SIG-M5 (cell line): Measurements from ENCODE around the gene SF3B5.
"Not testable (repeated sequence)": the region's sequence is repeated elsewhere in the genome, so short reads cannot be mapped to it uniquely, and the experiment has no call there.

ENCODE experiments used
- DNase-seq: peaks from one replicate; lab custom pipeline; 2025; lab: John Stamatoyannopoulos, UW

The SF3B5 gene

DNA sequence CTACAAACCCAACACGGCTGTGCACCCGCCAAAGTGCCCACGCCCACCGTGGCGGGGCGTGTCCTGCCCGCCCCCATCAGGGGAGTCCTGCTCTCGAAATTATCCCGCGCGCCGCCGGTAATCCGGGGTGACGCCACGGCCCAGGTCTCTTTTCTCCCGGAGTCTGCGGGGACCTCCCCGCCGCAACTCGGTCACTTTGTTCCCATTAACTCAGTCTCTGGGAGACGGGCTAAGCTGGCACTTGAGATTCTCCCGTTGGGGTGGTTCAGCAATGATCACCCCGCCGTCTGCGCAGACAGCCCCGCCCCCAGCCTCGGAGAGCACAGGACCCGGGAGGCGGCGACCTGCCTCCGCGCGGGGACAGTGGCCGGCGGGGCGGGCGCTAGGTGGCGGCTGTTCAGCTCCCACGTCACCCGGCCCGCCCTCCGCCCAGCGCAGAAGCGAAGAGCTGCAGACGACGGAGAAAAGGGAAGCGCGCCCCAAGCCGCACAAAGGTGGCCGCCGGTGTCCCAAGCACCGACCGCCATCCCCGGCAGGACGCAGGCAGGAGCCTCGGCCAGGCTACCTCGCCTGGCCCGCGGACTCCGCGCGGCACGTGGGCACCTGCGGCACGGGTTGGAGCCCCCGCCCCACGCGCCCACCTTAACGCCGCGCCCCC lies 31.5 kb downstream of the SF3B5 start:
- DNase-seq, result peak; percentile 48

DNA sequence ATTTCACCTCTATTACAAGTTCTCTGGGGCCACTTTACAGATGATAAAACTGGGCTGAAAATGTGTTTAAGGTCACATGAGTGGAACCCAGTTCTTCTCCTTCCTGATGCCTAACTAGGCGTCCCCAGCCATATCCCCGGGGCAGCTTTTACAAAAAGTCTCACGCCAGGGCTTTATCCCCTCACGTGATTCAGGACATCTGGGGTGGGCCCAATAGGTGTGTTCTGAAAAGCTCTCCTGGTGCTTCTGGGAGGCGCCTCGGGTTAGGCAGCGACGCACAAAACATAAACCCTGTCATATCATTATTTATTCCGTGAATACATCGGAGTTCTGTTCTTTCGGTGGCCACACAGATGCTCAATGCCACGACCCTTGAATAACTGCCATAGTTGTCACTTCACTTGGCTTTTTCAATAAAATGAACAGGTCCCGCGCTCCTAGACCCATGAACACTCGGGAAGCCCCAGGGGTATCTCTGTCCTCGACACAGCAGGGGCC lies 32.1 kb downstream of the SF3B5 start:
- DNase-seq, result no peak

DNA sequence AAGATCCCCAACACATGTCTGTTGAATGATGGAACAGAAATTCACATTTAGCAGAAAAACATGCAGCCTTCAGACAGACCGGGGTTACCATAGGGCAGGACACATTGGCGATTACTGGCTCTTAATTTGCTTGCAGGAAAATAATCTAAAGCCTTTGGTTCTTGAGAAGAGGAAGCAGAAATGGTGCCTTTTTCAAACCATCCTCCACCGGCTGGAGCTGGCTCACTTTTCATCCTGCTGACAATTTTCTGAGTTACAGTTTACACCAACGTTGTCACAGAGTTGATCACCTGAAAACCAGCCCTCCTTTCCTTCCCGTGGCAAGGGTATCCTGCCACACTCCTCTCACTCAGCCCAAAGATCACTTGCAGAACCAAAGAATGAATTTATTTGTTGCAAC lies 32.6 kb downstream of the SF3B5 start:
- DNase-seq, result no peak

DNA sequence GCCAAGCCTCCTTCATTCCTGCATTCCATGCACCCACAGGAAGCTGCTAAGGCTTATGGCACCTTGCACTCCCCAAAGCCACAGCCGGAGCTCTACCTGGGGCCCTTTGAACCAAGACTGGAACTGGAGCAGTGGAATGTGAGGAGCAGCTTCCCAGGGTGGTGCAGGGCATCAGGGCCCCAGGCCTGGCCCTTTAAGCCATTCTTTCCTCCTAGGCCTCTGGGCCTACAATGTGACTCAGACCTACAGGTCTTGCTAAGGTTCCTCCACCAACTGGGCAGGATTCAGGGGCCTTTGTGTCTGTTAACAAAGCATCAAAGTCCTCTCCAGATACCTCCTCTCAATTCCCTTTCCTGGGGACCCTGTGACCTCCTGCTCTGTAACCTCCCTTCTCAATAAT lies 36.2 kb downstream of the SF3B5 start:
- DNase-seq, result no peak

DNA sequence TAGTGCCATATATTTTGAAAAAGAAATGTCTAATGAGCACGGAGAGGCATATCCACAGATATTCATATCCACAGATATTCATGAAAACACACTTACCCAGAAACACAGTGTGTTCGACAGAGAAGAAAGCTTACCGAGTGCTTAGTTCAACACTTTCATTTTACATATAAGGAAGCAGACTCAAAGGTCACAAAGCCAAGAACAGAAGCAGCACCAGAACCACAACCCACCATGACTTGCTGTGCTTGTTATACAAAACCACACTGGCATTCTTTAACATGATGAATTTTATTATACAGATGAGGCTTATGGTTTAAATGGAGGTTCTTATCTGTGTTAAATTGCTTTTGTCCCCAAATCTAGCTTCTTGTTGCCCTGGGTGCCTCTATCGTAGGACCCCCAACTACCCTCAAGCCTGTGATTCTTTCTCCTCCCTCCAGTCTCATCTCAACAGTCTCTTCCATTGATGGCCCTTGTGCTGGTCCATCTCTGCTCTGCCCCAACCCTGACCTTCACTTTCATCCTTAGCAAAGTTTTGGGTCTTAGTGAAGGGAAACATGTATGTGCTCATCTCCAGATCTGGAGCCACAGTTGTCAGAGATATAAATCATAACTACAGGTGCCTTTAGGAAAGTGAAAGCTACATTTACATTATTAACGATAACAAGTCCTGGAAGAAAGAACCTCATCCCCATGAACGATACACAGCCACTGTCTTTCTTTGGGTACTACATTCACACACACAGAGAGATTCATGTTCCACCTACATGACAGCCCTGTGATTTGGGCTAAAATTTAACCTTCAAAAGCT lies 40.0 kb downstream of the SF3B5 start:
- DNase-seq, result no peak

DNA sequence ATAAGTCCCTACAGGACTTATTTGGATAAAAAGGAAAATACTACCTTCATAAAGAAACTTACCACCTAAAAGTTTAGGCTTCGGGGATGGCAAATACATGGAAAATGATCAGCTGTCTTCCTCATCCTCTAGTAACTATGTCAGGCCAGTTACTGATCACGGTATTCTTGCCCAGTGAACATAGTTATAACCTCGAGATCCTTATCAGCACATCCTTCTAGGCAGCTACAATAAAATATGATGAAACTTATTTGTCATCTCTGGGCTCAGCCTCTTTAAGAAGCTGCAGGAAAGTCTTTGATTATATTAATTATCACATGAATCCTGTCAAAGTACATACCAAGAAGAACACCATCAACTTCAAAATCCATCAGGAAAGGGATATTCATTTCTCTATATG lies 41.8 kb downstream of the SF3B5 start:
- no peak for DNase-seq

DNA sequence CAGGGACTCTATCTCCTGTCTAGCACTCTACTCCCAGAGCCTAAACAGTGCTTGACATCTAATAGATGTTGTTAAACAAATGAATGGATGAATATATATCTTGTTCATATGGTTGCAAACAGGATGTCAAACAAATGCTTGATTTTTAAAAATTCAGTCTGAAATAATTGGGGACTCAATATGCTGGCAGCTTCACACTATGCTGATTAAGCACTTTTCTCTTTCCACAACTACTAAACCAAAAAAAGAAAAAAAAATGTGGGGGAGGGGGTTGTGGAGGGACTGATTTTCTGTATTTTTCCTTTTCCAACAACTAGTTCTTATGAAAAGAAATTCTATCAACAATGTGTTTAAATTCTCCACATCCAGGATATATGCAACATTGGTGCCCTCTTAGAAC lies 42.9 kb downstream of the SF3B5 start:
- DNase-seq, result no peak

DNA sequence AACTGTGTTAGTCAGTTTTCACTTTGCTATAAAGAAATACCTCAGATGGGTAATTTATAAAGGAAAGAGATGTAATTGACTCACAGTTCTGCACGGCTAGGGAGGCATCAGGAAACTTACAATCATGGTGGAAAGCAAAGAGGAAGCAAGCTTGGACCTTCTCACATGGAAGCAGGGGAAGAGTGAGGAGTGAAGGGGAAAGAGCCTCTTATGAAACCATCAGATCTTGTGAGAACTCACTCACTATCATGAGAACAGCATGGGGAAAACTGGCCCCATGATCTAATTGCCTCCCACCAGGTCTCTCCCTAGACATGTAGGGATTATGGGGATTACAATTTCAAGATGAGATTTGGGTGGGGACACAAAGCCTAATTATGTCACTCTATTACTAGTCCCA lies 46.0 kb downstream of the SF3B5 start:
- DNase-seq, result no peak

DNA sequence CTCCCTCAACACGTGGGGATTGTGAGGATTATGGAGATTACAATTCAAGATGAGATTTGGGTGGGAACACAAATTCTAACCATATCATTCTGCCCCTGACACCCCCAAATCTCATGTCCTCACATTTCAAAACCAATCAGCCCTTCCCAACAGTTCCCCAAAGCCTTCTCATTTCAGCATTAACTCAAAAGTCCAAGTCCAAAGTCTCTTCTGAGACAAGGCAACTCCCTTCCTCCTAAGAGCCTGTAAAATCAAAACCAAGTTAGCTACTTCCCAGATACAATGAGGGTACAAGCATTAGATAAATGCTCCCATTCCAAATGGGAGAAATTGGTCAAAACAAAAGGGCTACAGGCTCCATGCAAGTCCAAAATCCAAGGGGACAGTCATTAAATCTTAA lies 47.7 kb downstream of the SF3B5 start:
- DNase-seq, result no peak

DNA sequence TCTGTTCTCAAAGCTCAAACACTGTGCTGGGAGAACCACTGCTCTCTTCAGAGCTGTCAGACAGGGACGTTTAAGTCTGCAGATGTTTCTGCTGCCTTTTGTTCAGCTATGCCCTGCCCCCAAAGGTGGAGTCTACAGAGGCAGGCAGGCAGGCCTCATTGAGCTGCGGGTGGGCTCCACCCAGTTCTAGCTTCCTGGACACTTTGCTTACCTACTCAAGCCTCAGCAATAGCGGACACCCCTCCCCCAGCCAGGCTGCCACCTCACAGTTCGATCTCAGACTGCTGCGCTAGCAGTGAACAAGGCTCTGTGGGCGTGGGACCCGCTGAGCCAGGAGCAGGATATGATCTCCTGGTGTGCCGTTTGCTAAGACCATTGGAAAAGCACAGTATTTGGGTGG lies 48.7 kb downstream of the SF3B5 start:
- DNase-seq, result not testable (repeated sequence)

DNA sequence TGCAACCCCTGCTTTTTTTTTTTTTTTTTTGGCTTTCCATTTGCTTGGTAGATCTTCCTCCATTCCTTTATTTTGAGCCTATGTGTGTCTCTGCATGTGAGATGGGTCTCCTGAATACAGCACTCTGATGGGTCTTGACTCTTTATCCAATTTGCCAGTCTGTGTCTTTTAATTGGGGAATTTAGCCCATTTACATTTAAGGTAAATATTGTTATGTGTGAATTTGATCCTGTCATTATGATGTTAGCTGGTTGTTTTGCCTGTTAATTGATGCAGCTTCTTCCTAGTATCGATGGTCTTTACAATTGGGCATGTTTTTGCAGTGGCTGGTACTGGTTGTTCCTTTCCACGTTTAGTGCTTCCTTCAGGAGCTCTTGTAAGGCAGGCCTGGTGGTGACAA lies 50.4 kb downstream of the SF3B5 start:
- not testable (repeated sequence) for DNase-seq
